Kidney (tissue), 14 donors: ENCODE results near the gene SH3PXD2A. TPM values are rescaled to one million over a fixed set of nuclear protein-coding genes. Genes with fewer than 3 reads are reported as not detected.

Experiments used
- DNase-seq, 5 donors: peaks; one replicate each; pipeline ENCODE4 v3.0.0-alpha.2; 2013 to 2020
- FAIRE-seq: peaks from 2 replicates; lab custom pipeline; 2012; peaks lifted over from hg19 to GRCh38; lab: Jason Lieb, UNC
- H3K27ac ChIP-seq, 2 donors: one replicate each; pipeline ENCODE4 v1.7.0; 2013; ENCODE audit warnings: low read depth in 2 of 2, low read length in 2 of 2, inconsistent platforms in 1 of 2
- H3K27me3 ChIP-seq: one replicate; pipeline ENCODE4 v1.7.1; 2013; ENCODE audit warnings: low read length, inconsistent platforms; ENCODE audit not compliant: control insufficient read depth, insufficient read depth
- H3K36me3 ChIP-seq, 3 donors: one replicate each; pipeline versions ENCODE4 v1.7.0 to v1.7.1; 2013; ENCODE audit warnings: low read length in 3 of 3, control low read depth in 1 of 3, inconsistent platforms in 1 of 3; ENCODE audit not compliant: insufficient read depth in 3 of 3, control insufficient read depth in 2 of 3
- H3K4me1 ChIP-seq, 3 donors: one replicate each; pipeline versions ENCODE4 v1.7.0 to v1.7.1; 2013; ENCODE audit warnings: low read length in 3 of 3, inconsistent platforms in 1 of 3, low read depth in 1 of 3; ENCODE audit not compliant: control insufficient read depth in 2 of 3, insufficient read depth in 2 of 3
- H3K4me3 ChIP-seq, 3 donors: one replicate each; pipeline versions ENCODE4 v1.7.0 to v1.8.1; 2013; ENCODE audit warnings: low read length in 3 of 3, control low read depth in 1 of 3, inconsistent platforms in 1 of 3
- H3K9ac ChIP-seq, 3 donors: one replicate each; pipeline versions ENCODE4 v1.7.0 to v1.7.1; 2013; ENCODE audit warnings: low read length in 3 of 3, control low read depth in 1 of 3, inconsistent platforms in 1 of 3
- H3K9me3 ChIP-seq, 3 donors: one replicate each; pipeline versions ENCODE4 v1.7.0 to v1.7.1; 2013; ENCODE audit warnings: low read length in 3 of 3, control low read depth in 1 of 3, inconsistent platforms in 1 of 3; ENCODE audit not compliant: control insufficient read depth in 2 of 3, insufficient read depth in 1 of 3
- CTCF ChIP-seq: IDR thresholded peaks from 3 replicates; pipeline ENCODE4 v1.5.1; 2012; ENCODE audit warnings: mild to moderate bottlenecking, moderate library complexity, borderline replicate concordance; ENCODE audit not compliant: insufficient read depth; ENCODE audit errors: extremely low read depth
- intact Hi-C: fragments of 100-400 bp; cut with DNase I; formaldehyde crosslinking; loops from one replicate; pipeline ENCODE4 v1.11.1; 2022
- polyA plus RNA-seq: library from polyadenylated mRNA; stranded (reverse); fragments of 350-450 nt; fragmentation: Illumina TruSeq; extraction: RNeasy Lipid Tissue Mini Kit (QIAGEN cat#74804); gene quantifications from one replicate; pipeline ENCODE4 v1.2.3, GENCODE V29; 2014; ENCODE audit warnings: low read depth, low replicate concordance; ENCODE audit not compliant: insufficient read depth
- total RNA-seq: library from RNA; stranded (reverse); fragmentation: NEBNext Ultra II Directional; extraction: Animal tissue kit (Norgen Biotek cat#: 25700); gene quantifications from one replicate; pipeline ENCODE4 v1.2.1, GENCODE V29; 2021
- donor health status: control.
- donor health status: control.
- donor health status: control.
- donor health status: control.
- donor health status: control.
- donor health status: DM: yes; HTN: yes; CAD: no.
- donor health status: Normal renal cell carcinoma (clear cell type).

Gene SH3PXD2A
- total and polyA plus RNA-seq, 2 donors from 2014 or later, result 2.4 to 20.1 TPM

GRCh38 chr10:103613616-103614015, 241.8 kb downstream of the SH3PXD2A start:
- H3K9ac ChIP-seq, result no peak overlapping the region
- no peak overlapping the region for H3K27ac ChIP-seq
- no peak for TF ChIP-seq CTCF
- peaks cover 0 to 16% (median 0%) of the 10 kb centered on the region in 3 donors for H3K4me1 ChIP-seq
- intact Hi-C loops, result no loop called here
- DNase-seq (no peak), FAIRE-seq (no peak)
- no peaks in the 10 kb centered on the region for H3K9me3 ChIP-seq
- H3K36me3 ChIP-seq, result peaks cover 2 to 7% (median 5%) of the 10 kb centered on the region in 3 donors
- no peak overlapping the region for H3K4me3 ChIP-seq
- no peaks in the 10 kb centered on the region for H3K27me3 ChIP-seq

GRCh38 chr10:103612462-103613365, 242.7 kb downstream of the SH3PXD2A start:
- H3K4me1 ChIP-seq, result peaks cover 0 to 10% (median 0%) of the 10 kb centered on the region in 3 donors
- no peak overlapping the region for H3K4me3 ChIP-seq
- peaks cover 2 to 7% (median 5%) of the 10 kb centered on the region in 3 donors for H3K36me3 ChIP-seq
- TF ChIP-seq CTCF, result no peak
- DNase-seq, result no peak
- H3K9ac ChIP-seq, result no peak overlapping the region
- no peaks in the 10 kb centered on the region for H3K27me3 ChIP-seq
- H3K9me3 ChIP-seq, result no peaks in the 10 kb centered on the region
- intact Hi-C loops, result no loop called here
- no peak overlapping the region for H3K27ac ChIP-seq
- no peak for FAIRE-seq

GRCh38 chr10:103610921-103611511, 244.4 kb downstream of the SH3PXD2A start:
- intact Hi-C loops, result no loop called here
- TF ChIP-seq CTCF, result no peak
- H3K36me3 ChIP-seq, result peaks cover 2 to 7% (median 5%) of the 10 kb centered on the region in 3 donors
- no peak overlapping the region for H3K9ac ChIP-seq
- DNase-seq, result no peak
- no peak for FAIRE-seq
- no peak overlapping the region for H3K27ac ChIP-seq
- H3K9me3 ChIP-seq, result no peaks in the 10 kb centered on the region
- H3K27me3 ChIP-seq, result no peaks in the 10 kb centered on the region
- H3K4me1 ChIP-seq, result peaks cover 0 to 3% (median 0%) of the 10 kb centered on the region in 3 donors
- H3K4me3 ChIP-seq, result no peak overlapping the region
